Vagina (tissue), 2 donors: ENCODE results near the gene HEATR5A. TPM values are rescaled to one million over a fixed set of nuclear protein-coding genes. Genes with fewer than 3 reads are reported as not detected.
"Not testable (repeated sequence)": the region's sequence is repeated elsewhere in the genome, so short reads cannot be mapped to it uniquely, and the experiment has no call there.

Experiments used
- DNase-seq, 2 donors: peaks; one replicate each; pipeline ENCODE4 v3.0.0-alpha.2; 2017; ENCODE audit errors: extremely low spot score in 2 of 2
- H3K27ac ChIP-seq: fragments of 200-600 bp; sonication (generic); one replicate; pipeline ENCODE4 v1.5.1; 2019
- H3K27me3 ChIP-seq: fragments of 200-600 bp; sonication (generic); one replicate; pipeline ENCODE4 v1.5.1; 2019
- H3K36me3 ChIP-seq, 2 donors: fragments of 200-600 bp; sonication (generic); one replicate each; pipeline ENCODE4 v1.5.1; 2017 to 2019
- H3K4me1 ChIP-seq: fragments of 200-600 bp; sonication (generic); one replicate; pipeline ENCODE4 v1.5.1; 2019
- H3K4me3 ChIP-seq, 2 donors: fragments of 200-600 bp; sonication (generic); 1 replicate in 1 of 2; 2 replicates in 1 of 2; pipeline ENCODE4 v1.5.1; 2016 to 2019
- H3K9me3 ChIP-seq: fragments of 200-600 bp; sonication (generic); one replicate; pipeline ENCODE4 v1.5.1; 2019
- POLR2A ChIP-seq, 2 donors: fragments of 450-650 bp; IDR thresholded peaks; one replicate each; pipeline ENCODE4 v1.6.1; 2017; ENCODE audit warnings: antibody characterized with exemption in 2 of 2, mild to moderate bottlenecking in 2 of 2, moderate library complexity in 2 of 2
- POLR2AphosphoS5 ChIP-seq, 2 donors: sonication (generic); formaldehyde crosslinking; IDR thresholded peaks; one replicate each; pipeline ENCODE4 v1.9.0; 2017; ENCODE audit warnings: antibody characterized with exemption in 2 of 2, mild to moderate bottlenecking in 2 of 2, low read depth in 1 of 2; ENCODE audit not compliant: insufficient read depth in 1 of 2
- intact Hi-C: fragments of 100-400 bp; cut with DNase I; formaldehyde crosslinking; loops from one replicate; pipeline ENCODE4 v1.15.1; 2023
- total RNA-seq: library from RNA; depleted of rRNA; stranded (reverse); fragments of >200 nt; gene quantifications from one replicate; pipeline ENCODE4 v1.2.3, GENCODE V29; 2016
- TF ChIP-seq, protein P1 (sequence below), 3 experiments: fragments of 450-650 bp in 2 of 3; fragments of 200-600 bp in 1 of 3; sonication (generic) in 1 of 3; IDR thresholded peaks; one replicate each; pipeline ENCODE4 v1.5.1; 2017 to 2019; ENCODE audit warnings: antibody characterized with exemption in 3 of 3, mild to moderate bottlenecking in 2 of 3, moderate library complexity in 2 of 3

HEATR5A gene
- total RNA-seq, 1 donor from 2014 or later: 16.9 TPM

DNA sequence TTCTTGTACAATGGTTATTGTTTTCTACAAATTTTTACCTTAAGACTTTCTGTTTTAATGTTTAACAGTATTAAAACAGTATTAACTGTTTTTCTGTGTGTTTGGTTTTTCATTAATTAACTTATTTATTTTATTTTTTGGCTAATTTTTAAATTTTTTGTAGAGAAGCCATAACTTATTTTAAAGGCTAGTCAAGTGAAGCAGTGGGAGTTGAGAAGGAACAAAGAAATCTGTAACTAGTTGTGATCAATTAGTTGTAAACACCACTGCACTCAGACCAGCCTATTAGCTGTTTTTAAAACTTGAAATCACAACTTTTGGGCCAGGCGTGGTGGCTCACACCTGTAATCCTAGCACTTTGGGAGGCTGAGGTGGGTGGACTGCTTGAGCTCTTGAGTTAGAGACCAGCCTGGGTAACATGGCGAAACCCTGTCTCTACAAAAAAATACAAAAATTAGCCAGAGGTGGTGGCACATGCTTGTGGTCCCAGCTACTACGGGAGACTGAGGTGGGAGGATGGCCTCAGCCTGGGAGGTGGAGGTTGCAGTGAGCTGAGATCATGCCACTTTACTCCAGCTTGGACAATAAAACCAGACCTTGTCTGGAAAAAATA lies 161.8 kb downstream of the HEATR5A start:
- no peak overlapping the region for H3K27ac ChIP-seq
- no peaks in the 10 kb centered on the region for H3K9me3 ChIP-seq
- H3K27me3 ChIP-seq: no peaks in the 10 kb centered on the region
- H3K4me1 ChIP-seq: no peaks in the 10 kb centered on the region
- TF ChIP-seq POLR2AphosphoS5 (IDR thresholded peaks at IDR 0.05; ENCODE audit: insufficient read depth in 1 of 2, low read depth in 1 of 2) (no peak), POLR2A (IDR thresholded peaks at IDR 0.05) (no peak)
- TF ChIP-seq, protein P1, sequence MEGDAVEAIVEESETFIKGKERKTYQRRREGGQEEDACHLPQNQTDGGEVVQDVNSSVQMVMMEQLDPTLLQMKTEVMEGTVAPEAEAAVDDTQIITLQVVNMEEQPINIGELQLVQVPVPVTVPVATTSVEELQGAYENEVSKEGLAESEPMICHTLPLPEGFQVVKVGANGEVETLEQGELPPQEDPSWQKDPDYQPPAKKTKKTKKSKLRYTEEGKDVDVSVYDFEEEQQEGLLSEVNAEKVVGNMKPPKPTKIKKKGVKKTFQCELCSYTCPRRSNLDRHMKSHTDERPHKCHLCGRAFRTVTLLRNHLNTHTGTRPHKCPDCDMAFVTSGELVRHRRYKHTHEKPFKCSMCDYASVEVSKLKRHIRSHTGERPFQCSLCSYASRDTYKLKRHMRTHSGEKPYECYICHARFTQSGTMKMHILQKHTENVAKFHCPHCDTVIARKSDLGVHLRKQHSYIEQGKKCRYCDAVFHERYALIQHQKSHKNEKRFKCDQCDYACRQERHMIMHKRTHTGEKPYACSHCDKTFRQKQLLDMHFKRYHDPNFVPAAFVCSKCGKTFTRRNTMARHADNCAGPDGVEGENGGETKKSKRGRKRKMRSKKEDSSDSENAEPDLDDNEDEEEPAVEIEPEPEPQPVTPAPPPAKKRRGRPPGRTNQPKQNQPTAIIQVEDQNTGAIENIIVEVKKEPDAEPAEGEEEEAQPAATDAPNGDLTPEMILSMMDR (IDR thresholded peaks at IDR 0.05): no peak
- H3K36me3 ChIP-seq: no peaks in the 10 kb centered on the region
- intact Hi-C loops: no loop called here
- DNase-seq: no peak
- no peak overlapping the region for H3K4me3 ChIP-seq

DNA sequence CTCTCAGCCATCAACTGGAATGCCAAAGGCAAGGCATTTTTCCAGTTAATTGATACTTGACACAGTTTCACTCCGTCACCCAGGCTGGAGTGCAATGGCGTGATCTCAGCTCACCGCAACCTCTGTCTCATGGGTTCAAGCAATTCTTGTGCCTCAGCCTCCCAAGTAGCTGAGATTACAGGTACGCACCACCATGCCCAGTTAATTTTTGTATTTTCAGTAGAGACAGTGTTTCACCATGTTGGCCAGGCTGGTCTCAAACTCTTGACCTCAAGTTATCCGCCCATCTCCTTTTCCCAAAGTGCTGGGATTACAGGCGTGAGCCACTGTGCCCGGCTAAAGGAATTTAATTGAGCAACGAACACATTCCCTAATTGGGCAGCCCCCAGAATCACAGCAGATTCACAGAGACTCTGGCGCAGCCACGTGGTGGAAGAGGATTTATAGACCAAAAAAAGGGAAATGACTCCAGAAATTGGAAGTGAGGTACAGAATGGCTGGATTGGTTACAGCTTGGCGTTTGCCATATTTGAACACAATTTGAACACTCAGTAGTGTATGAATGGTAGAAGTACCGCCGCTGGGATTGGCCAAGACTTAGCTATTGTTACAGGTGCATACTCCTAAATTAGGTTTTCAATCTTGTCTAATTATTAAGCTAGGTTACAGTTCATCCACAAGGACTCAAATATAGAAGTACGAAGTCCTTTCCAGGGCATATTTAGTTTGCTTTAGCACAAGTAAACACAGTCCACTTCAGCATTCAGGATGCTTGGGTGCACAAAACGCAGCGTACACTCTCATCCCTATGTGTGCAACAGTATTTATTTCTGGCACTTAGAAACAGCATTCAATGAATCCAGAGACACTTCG lies 162.6 kb downstream of the HEATR5A start:
- intact Hi-C loops, H3K9me3 ChIP-seq, H3K4me1 ChIP-seq, H3K27me3 ChIP-seq, DNase-seq, H3K4me3 ChIP-seq, H3K27ac ChIP-seq, H3K36me3 ChIP-seq: not testable (repeated sequence)

DNA sequence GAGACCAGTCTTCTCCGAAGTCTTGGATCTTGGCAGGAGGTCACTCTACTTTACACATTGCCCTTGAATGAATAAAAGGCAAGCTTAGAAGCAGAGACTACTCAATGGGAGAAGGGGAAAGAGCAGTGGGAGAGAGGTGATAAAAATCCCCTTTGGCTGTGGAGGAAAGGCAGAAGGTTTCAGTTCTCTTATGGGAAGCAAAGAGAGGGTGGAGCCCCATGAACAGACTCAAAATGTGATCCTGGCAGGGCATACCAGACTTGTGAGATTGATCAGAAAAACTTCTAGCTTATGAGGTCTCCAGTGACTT lies 163.2 kb downstream of the HEATR5A start:
- H3K9me3 ChIP-seq: no peaks in the 10 kb centered on the region
- DNase-seq: no peak
- H3K4me3 ChIP-seq: no peak overlapping the region
- intact Hi-C loops: no loop called here
- no peaks in the 10 kb centered on the region for H3K27me3 ChIP-seq
- no peaks in the 10 kb centered on the region for H3K4me1 ChIP-seq
- H3K27ac ChIP-seq: no peak overlapping the region
- TF ChIP-seq, protein P1 (IDR thresholded peaks at IDR 0.05): no peak
- TF ChIP-seq POLR2AphosphoS5 (IDR thresholded peaks at IDR 0.05; ENCODE audit: insufficient read depth in 1 of 2, low read depth in 1 of 2): no peak
- no peak for TF ChIP-seq POLR2A (IDR thresholded peaks at IDR 0.05)
- H3K36me3 ChIP-seq: no peaks in the 10 kb centered on the region

DNA sequence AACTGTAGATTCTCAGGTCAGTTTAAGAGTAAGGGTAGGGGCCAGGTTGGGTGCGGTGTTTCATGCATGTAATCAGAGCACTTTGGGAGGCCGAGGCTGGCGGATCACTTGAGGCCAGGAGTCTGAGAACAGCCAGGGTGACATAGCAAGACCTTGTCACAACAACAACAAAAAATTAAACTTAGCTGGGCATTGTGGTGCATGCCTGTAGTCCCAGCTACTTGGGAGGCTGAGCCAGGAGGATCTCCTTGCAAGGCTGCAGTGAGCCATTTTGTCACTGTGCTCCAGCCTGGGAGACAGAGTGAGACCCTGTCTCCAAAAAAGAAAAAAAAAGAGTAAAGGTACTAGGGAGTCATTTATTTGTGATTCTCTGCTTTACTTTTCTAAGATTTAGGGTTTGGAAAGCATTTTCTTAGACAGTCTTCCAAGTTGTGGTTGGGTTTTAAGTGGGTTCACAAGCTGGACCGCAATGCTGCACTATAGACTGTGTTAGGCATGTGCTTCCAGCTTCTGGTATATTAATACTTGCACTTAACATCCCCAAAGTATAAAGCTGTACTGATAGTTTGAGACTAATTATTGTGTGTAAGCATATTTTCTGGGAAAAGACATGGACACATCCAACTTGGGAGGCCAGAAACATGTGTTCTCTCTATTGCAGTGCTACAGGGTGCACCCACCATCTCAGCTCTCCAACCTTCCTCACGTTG lies 163.7 kb downstream of the HEATR5A start:
- DNase-seq: no peak
- TF ChIP-seq, protein P1 (IDR thresholded peaks at IDR 0.05): no peak
- TF ChIP-seq POLR2A (IDR thresholded peaks at IDR 0.05): no peak
- no peak for TF ChIP-seq POLR2AphosphoS5 (IDR thresholded peaks at IDR 0.05; ENCODE audit: insufficient read depth in 1 of 2, low read depth in 1 of 2)
- H3K4me3 ChIP-seq: no peak overlapping the region
- no peak overlapping the region for H3K27ac ChIP-seq
- H3K27me3 ChIP-seq: no peaks in the 10 kb centered on the region
- H3K4me1 ChIP-seq: peaks cover 2% of the 10 kb centered on the region
- H3K9me3 ChIP-seq: no peaks in the 10 kb centered on the region
- intact Hi-C loops: no loop called here
- no peaks in the 10 kb centered on the region for H3K36me3 ChIP-seq

DNA sequence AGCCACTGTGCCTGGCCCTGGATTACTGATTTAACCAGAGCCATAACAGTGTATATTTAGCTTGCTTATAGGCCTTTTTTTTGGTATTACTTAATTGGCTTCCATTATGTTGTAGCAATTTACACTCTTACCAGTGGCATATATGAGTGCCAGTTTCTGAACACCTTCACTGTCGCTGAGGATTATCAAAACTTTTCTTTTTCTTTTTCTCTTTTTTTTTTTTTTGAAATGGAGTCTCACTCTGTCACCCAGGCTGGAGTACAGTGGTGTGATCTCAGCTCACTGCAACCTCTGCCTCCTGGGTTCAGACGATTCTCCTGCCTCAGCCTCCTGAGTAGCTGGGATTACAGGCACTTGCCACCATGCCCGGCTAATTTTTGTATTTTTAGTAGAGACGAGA lies 164.4 kb downstream of the HEATR5A start:
- H3K27me3 ChIP-seq, H3K4me3 ChIP-seq, DNase-seq, H3K36me3 ChIP-seq, intact Hi-C loops, H3K27ac ChIP-seq, H3K4me1 ChIP-seq, H3K9me3 ChIP-seq: not testable (repeated sequence)

DNA sequence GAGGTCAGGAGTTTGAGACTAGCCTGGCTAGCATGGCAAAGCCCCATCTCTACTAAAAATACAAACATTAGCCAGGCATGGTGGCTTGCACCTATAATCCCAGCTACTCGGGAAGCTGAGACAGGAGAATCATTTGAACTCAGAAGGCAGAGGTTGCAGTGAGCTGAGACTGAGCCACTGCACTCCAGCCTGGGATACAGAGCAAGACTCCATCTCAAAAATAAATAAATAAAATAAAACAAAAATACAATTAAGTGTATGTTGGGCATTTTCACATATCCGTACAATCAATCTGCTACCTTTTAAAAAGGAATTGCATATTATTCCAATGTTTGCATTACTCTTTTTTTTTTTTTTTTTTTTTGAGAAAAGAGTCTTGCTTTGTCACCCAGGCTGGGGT lies 165.1 kb downstream of the HEATR5A start:
- DNase-seq: no peak
- intact Hi-C loops: no loop called here
- Histone ChIP-seq H3K4me1 (peaks cover 6% of the 10 kb centered on the region), H3K27ac (no peak overlapping the region), H3K27me3 (no peaks in the 10 kb centered on the region), H3K36me3 (no peaks in the 10 kb centered on the region), H3K4me3 (no peak overlapping the region), H3K9me3 (no peaks in the 10 kb centered on the region)
- TF ChIP-seq POLR2AphosphoS5 (IDR thresholded peaks at IDR 0.05; ENCODE audit: insufficient read depth in 1 of 2, low read depth in 1 of 2) (no peak), POLR2A (IDR thresholded peaks at IDR 0.05) (no peak)
- TF ChIP-seq, protein P1 (IDR thresholded peaks at IDR 0.05): no peak
